GM18505 (cell line): Measurements from ENCODE around the gene HNRNPA3.

Experiments used
- ATAC-seq: cut with Tn5 transposase; IDR thresholded peaks from one replicate; pipeline ENCODE4 v1.9.1; 2021; ENCODE audit not compliant: unreplicated experiment
- POLR2A ChIP-seq: IDR thresholded peaks from 4 replicates; pipeline ENCODE4 v1.6.1; 2011; ENCODE audit warnings: borderline replicate concordance; ENCODE audit not compliant: insufficient read depth, insufficient read length; ENCODE audit errors: extremely low read depth

Gene HNRNPA3

DNA sequence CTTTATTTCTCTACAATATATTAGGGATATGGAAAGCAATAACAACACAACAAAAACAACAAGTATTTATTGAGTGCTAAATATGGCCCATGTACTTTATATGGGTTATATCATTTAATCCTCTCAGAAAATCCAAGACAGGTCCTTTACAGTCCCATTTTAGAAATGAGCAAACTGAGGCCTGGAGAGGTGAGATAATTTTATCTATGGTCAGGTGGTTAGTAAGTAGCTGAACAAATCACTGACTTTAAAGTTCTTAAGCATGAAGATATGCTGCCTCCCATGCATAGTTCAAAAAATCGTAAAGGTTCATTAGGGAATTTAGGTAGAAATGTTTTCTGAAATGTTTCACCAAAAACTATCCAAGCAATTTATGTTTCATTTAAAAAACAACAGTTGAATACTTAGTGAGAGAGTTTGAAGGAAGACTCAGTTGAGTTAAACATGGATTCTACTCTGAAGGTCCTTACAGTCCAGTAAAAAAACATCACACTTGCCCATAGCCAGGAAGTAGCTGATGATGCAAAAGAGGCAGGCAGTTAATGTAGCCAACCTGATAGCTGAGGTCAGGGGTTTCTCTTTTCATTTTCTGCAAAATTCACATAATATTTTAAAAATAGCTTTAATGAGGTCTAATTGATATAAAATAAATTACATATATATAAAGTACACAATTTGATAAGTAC lies 59.5 kb downstream of the HNRNPA3 start:
- no peak for TF ChIP-seq POLR2A
- no peak for ATAC-seq

GRCh38 chr2:177272765-177273164 lies 60.2 kb downstream of the HNRNPA3 start:
- no peak for ATAC-seq
- no peak for TF ChIP-seq POLR2A

DNA sequence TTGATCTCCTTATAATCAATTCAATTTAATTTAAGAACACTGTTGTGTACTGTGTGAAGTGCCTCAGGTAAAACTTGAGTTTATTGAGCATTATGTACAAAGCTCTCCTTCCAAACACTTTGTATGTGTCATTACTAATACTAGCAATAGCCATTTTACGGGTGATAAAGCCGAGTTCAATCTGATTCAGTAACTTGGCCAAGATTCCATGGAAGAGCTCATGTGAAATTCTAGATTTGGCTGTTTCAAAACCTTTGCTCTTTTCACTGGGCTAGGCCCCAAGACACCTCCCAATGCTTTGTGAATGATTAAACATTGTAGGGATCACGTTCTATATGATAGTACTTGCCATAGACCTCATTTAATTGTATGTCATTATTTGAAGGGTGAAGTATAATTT lies 60.8 kb downstream of the HNRNPA3 start:
- TF ChIP-seq POLR2A = no peak
- ATAC-seq = no peak
